Mammary epithelial cell (primary cell): ENCODE data around the gene PTPN3.

Source experiments
- EZH2 ChIP-seq: IDR thresholded peaks from 2 replicates; pipeline ENCODE4 v1.6.1; 2012; ENCODE audit warnings: low read length, inconsistent platforms, borderline replicate concordance
- TF ChIP-seq, protein P1 (sequence below), 2 donors: IDR thresholded peaks in 1 of 2; conservative IDR thresholded peaks in 1 of 2; 2 replicates each; pipeline ENCODE4 v1.5.1; 2011 to 2012; ENCODE audit warnings: inconsistent platforms in 2 of 2, low read length in 2 of 2, mild to moderate bottlenecking in 2 of 2, control low read depth in 1 of 2, low read depth in 1 of 2; ENCODE audit not compliant: insufficient read depth in 1 of 2; ENCODE audit errors: extremely low read depth in 1 of 2

DNA sequence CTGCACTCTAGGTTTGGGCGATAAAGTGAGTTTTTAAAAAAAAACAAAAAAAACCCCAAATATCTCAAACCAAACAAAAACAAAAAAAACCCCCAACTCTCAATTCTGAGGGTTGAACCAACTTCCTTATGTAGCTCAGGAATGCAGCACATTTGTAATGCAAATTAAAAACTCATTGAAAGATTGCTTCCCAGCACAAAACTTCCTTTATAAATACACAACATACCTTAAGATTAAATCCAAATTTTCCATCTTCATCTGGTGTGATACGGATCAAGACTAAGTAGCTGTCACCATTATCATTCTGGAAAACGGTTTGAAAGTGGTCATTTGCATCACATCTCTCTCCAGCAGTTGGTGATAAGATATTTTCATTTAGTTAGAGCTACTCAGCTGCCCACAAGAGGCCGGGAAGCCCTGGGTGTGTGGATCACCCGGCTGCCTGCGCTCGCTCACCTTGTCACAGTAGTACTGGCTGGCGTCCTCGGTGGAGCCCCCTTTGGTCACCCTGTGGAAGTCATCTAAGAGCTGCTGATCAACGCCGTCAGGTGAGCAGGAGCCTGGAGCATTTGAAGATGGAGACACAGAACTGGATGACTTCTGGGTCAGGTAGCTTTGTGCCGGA, 88.2 kb downstream of the PTPN3 start:
- TF ChIP-seq, protein P1, sequence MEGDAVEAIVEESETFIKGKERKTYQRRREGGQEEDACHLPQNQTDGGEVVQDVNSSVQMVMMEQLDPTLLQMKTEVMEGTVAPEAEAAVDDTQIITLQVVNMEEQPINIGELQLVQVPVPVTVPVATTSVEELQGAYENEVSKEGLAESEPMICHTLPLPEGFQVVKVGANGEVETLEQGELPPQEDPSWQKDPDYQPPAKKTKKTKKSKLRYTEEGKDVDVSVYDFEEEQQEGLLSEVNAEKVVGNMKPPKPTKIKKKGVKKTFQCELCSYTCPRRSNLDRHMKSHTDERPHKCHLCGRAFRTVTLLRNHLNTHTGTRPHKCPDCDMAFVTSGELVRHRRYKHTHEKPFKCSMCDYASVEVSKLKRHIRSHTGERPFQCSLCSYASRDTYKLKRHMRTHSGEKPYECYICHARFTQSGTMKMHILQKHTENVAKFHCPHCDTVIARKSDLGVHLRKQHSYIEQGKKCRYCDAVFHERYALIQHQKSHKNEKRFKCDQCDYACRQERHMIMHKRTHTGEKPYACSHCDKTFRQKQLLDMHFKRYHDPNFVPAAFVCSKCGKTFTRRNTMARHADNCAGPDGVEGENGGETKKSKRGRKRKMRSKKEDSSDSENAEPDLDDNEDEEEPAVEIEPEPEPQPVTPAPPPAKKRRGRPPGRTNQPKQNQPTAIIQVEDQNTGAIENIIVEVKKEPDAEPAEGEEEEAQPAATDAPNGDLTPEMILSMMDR (conservative IDR thresholded peaks at IDR 0.05 in 1 of 2, IDR thresholded peaks at IDR 0.05 in 1 of 2; ENCODE audit: extremely low read depth in 1 of 2, insufficient read depth in 1 of 2, low read depth in 1 of 2, low read length in 2 of 2): no peak
- TF ChIP-seq EZH2: no peak
